Stomach (tissue), 4 donors: Measurements from ENCODE around the gene ATP2C1.

Experiments used
- POLR2A ChIP-seq, 4 donors: fragments of 450-650 bp; IDR thresholded peaks; one replicate each; pipeline ENCODE4 v1.6.1; 2016; ENCODE audit warnings: antibody characterized with exemption in 4 of 4, control low read depth in 2 of 4, mild to moderate bottlenecking in 1 of 4, moderate library complexity in 1 of 4
- TF ChIP-seq, protein P1 (sequence below), 7 experiments: fragments of 450-650 bp in 4 of 7; fragments of 200-600 bp in 3 of 7; sonication (generic) in 3 of 7; IDR thresholded peaks; one replicate each; pipeline ENCODE4 v1.5.1; 2016 to 2019; ENCODE audit warnings: antibody characterized with exemption in 7 of 7, control low read depth in 2 of 7, mild to moderate bottlenecking in 1 of 7

DNA sequence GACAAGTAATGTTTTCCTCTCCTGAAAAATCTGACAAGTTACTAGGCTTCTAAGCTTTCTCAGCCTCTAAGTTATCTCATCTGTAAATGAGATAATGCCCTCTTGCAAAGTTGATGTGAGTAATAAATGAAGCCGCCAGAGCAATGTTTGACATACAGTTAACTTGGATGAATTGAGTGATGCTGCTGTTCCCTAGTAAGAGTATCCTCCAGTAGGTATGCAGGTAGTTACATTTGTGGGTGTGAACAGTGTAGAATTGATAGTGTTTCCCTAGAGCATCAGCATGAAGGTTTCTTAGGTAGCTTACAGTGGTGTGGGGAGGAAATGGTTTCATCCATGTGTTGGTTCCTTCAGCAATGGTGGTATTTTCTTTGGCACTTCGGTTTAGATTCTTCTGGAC lies 3.4 kb downstream of the ATP2C1 start:
- TF ChIP-seq, protein P1, sequence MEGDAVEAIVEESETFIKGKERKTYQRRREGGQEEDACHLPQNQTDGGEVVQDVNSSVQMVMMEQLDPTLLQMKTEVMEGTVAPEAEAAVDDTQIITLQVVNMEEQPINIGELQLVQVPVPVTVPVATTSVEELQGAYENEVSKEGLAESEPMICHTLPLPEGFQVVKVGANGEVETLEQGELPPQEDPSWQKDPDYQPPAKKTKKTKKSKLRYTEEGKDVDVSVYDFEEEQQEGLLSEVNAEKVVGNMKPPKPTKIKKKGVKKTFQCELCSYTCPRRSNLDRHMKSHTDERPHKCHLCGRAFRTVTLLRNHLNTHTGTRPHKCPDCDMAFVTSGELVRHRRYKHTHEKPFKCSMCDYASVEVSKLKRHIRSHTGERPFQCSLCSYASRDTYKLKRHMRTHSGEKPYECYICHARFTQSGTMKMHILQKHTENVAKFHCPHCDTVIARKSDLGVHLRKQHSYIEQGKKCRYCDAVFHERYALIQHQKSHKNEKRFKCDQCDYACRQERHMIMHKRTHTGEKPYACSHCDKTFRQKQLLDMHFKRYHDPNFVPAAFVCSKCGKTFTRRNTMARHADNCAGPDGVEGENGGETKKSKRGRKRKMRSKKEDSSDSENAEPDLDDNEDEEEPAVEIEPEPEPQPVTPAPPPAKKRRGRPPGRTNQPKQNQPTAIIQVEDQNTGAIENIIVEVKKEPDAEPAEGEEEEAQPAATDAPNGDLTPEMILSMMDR (IDR thresholded peaks at IDR 0.05) = no peak
- TF ChIP-seq POLR2A (IDR thresholded peaks at IDR 0.05) = no peak
